SU-DHL-6 (cell line): ENCODE measurements around the gene HHLA2.

Source experiments
- EZH2phosphoT487 ChIP-seq: fragments of 200-600 bp; sonication (generic), shearing (Covaris generic); conservative IDR thresholded peaks from 2 replicates; pipeline ENCODE4 v1.6.1; 2018; ENCODE audit warnings: mild to moderate bottlenecking, antibody characterized with exemption, low read length, moderate library complexity, mixed read lengths
- TF ChIP-seq, protein P1 (sequence below): fragments of 200-600 bp; sonication (generic); IDR thresholded peaks from one replicate; pipeline ENCODE4 v1.5.1; 2017; ENCODE audit warnings: antibody characterized with exemption, mild to moderate bottlenecking, low read length, moderate library complexity; ENCODE audit not compliant: insufficient read depth, poor library complexity, severe bottlenecking

DNA sequence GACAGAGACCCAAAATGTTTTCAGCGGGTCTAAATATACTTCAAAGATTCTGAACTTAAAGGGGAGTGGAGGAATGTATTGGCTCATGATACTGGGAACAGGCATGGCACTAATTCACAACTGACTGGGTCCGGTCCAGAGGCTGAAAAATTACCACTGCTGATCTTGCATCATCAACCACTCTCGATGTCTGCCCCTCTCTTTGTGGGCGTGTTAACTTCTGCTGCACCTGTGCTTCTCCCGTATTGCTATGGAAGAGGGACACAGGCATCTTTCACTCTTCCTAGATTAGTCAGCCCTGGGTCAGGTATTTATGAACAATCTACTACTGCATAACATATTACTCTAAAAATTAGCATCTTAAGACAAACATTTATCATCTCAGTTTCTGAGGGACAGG lies 33.2 kb downstream of the HHLA2 start:
- TF ChIP-seq, protein P1, sequence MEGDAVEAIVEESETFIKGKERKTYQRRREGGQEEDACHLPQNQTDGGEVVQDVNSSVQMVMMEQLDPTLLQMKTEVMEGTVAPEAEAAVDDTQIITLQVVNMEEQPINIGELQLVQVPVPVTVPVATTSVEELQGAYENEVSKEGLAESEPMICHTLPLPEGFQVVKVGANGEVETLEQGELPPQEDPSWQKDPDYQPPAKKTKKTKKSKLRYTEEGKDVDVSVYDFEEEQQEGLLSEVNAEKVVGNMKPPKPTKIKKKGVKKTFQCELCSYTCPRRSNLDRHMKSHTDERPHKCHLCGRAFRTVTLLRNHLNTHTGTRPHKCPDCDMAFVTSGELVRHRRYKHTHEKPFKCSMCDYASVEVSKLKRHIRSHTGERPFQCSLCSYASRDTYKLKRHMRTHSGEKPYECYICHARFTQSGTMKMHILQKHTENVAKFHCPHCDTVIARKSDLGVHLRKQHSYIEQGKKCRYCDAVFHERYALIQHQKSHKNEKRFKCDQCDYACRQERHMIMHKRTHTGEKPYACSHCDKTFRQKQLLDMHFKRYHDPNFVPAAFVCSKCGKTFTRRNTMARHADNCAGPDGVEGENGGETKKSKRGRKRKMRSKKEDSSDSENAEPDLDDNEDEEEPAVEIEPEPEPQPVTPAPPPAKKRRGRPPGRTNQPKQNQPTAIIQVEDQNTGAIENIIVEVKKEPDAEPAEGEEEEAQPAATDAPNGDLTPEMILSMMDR = no peak
- no peak for TF ChIP-seq EZH2phosphoT487
